Fibroblast of lung (primary cell): ENCODE measurements around the gene CORIN. TPM values are rescaled to one million over a fixed set of nuclear protein-coding genes. Genes with fewer than 3 reads are reported as not detected.

Source experiments
- DNase-seq, 2 donors: peaks; one replicate each; pipeline versions ENCODE4 v3.0.0 to v3.0.0-alpha.2; 2010; ENCODE audit warnings: low read depth in 2 of 2
- H2AFZ ChIP-seq: 2 replicates; pipeline ENCODE4 v1.5.1; 2012; ENCODE audit warnings: low read length, control low read depth, inconsistent platforms
- H3K27ac ChIP-seq: 2 replicates; pipeline ENCODE4 v1.5.1; 2011; ENCODE audit warnings: low read length, control low read depth; ENCODE audit not compliant: insufficient read depth
- H3K27me3 ChIP-seq: 2 replicates; pipeline ENCODE4 v1.5.1; 2011; ENCODE audit warnings: mild to moderate bottlenecking, low read length; ENCODE audit not compliant: control insufficient read depth, insufficient read depth
- H3K36me3 ChIP-seq: 2 replicates; pipeline ENCODE4 v1.5.1; 2011; ENCODE audit warnings: low read length; ENCODE audit not compliant: control insufficient read depth, insufficient read depth
- H3K4me1 ChIP-seq: 2 replicates; pipeline ENCODE4 v1.5.1; 2011; ENCODE audit warnings: low read length; ENCODE audit not compliant: control insufficient read depth, insufficient read depth; ENCODE audit errors: extremely low read depth
- H3K4me2 ChIP-seq: 2 replicates; pipeline ENCODE4 v1.5.1; 2011; ENCODE audit warnings: low read length, control low read depth; ENCODE audit not compliant: insufficient read depth; ENCODE audit errors: extremely low read depth
- H3K4me3 ChIP-seq, 4 experiments: fragments of 200-600 bp in 1 of 4; sonication (generic) in 1 of 4; replicated peaks in 1 of 4; 2 replicates each; pipeline ENCODE4 v1.5.1; 2011 to 2016; ENCODE audit warnings: low read length in 4 of 4, low read depth in 3 of 4, mild to moderate bottlenecking in 3 of 4, control low read depth in 2 of 4, inconsistent platforms in 1 of 4, mixed read lengths in 1 of 4; ENCODE audit not compliant: insufficient read depth in 1 of 4; ENCODE audit errors: control extremely low read depth in 1 of 4
- H3K79me2 ChIP-seq: 2 replicates; pipeline ENCODE4 v1.5.1; 2012; ENCODE audit warnings: mild to moderate bottlenecking, low read length, inconsistent platforms; ENCODE audit not compliant: control insufficient read depth, insufficient read depth
- H3K9ac ChIP-seq: 2 replicates; pipeline ENCODE4 v1.5.1; 2011; ENCODE audit warnings: mild to moderate bottlenecking, low read length, control low read depth; ENCODE audit not compliant: insufficient read depth
- H3K9me3 ChIP-seq: 2 replicates; pipeline ENCODE4 v1.5.1; 2012; ENCODE audit warnings: low read depth, low read length; ENCODE audit not compliant: control insufficient read depth, insufficient read depth
- H4K20me1 ChIP-seq: 2 replicates; pipeline ENCODE4 v1.5.1; 2011; ENCODE audit warnings: low read length; ENCODE audit not compliant: control insufficient read depth, insufficient read depth; ENCODE audit errors: extremely low read depth
- EZH2 ChIP-seq: IDR thresholded peaks from 2 replicates; pipeline ENCODE4 v1.5.1; 2012; ENCODE audit warnings: low read length, control low read depth, mild to moderate bottlenecking; ENCODE audit errors: missing control alignments
- polyA plus RNA-seq, 2 donors: library from polyadenylated mRNA; depleted of rRNA in 1 of 2; stranded (reverse) in 1 of 2; unstranded in 1 of 2; fragments of >200 nt; gene quantifications; 2 replicates each; pipeline ENCODE4 v1.2.1, GENCODE V29; 2011 to 2012; ENCODE audit warnings: missing spikeins in 1 of 2
- total RNA-seq: library from RNA; depleted of rRNA; stranded (reverse); fragments of >200 nt; gene quantifications from 2 replicates; pipeline ENCODE4 v1.2.1, GENCODE V29; 2014
- TF ChIP-seq, protein P1 (sequence below), 2 donors: IDR thresholded peaks in 1 of 2; conservative IDR thresholded peaks in 1 of 2; 1 replicate in 1 of 2; 2 replicates in 1 of 2; pipeline ENCODE4 v1.5.1; 2011 to 2012; ENCODE audit warnings: low read length in 2 of 2, control low read depth in 1 of 2, inconsistent platforms in 1 of 2, low read depth in 1 of 2, mild to moderate bottlenecking in 1 of 2

CORIN gene
- total and polyA plus RNA-seq, 2 donors (not counting 1 experiment from before 2014, with no cell fraction given), result 1.5 to 22.2 TPM

- Histone ChIP-seq H3K4me3 (no peak overlapping the region), H3K79me2 (no peaks in the 10 kb centered on the region), H3K27me3 (no peaks in the 10 kb centered on the region), H3K9ac (no peak overlapping the region), H3K27ac (no peak overlapping the region), H3K36me3 (no peaks in the 10 kb centered on the region), H4K20me1 (no peaks in the 10 kb centered on the region), H3K4me1 (no peaks in the 10 kb centered on the region), H3K4me2 (no peak overlapping the region), H2AFZ (no peak overlapping the region), H3K9me3 (no peaks in the 10 kb centered on the region)
- no peak for DNase-seq
- TF ChIP-seq EZH2, result no peak
- TF ChIP-seq, protein P1, sequence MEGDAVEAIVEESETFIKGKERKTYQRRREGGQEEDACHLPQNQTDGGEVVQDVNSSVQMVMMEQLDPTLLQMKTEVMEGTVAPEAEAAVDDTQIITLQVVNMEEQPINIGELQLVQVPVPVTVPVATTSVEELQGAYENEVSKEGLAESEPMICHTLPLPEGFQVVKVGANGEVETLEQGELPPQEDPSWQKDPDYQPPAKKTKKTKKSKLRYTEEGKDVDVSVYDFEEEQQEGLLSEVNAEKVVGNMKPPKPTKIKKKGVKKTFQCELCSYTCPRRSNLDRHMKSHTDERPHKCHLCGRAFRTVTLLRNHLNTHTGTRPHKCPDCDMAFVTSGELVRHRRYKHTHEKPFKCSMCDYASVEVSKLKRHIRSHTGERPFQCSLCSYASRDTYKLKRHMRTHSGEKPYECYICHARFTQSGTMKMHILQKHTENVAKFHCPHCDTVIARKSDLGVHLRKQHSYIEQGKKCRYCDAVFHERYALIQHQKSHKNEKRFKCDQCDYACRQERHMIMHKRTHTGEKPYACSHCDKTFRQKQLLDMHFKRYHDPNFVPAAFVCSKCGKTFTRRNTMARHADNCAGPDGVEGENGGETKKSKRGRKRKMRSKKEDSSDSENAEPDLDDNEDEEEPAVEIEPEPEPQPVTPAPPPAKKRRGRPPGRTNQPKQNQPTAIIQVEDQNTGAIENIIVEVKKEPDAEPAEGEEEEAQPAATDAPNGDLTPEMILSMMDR (conservative IDR thresholded peaks at IDR 0.05 in 1 of 2, IDR thresholded peaks at IDR 0.05 in 1 of 2; ENCODE audit: low read depth in 1 of 2, low read length in 2 of 2), result no peak
Measured at GRCh38 chr4:47791965-47792364, 45.9 kb downstream of the CORIN start.

GRCh38 chr4:47790105-47790504 is 47.8 kb downstream of the CORIN start:
- Histone ChIP-seq H3K79me2 (no peaks in the 10 kb centered on the region), H3K27me3 (no peaks in the 10 kb centered on the region), H4K20me1 (no peaks in the 10 kb centered on the region), H2AFZ (no peak overlapping the region), H3K9me3 (no peaks in the 10 kb centered on the region), H3K4me3 (no peak overlapping the region), H3K4me2 (no peak overlapping the region), H3K4me1 (no peaks in the 10 kb centered on the region), H3K27ac (no peak overlapping the region), H3K36me3 (no peaks in the 10 kb centered on the region), H3K9ac (no peak overlapping the region)
- DNase-seq, result no peak
- no peak for TF ChIP-seq EZH2
- TF ChIP-seq, protein P1 (conservative IDR thresholded peaks at IDR 0.05 in 1 of 2, IDR thresholded peaks at IDR 0.05 in 1 of 2; ENCODE audit: low read depth in 1 of 2, low read length in 2 of 2), result no peak

GRCh38 chr4:47788126-47788525 is 49.7 kb downstream of the CORIN start:
- H3K27me3 ChIP-seq, result no peaks in the 10 kb centered on the region
- H3K36me3 ChIP-seq, result no peaks in the 10 kb centered on the region
- H3K4me1 ChIP-seq, result no peaks in the 10 kb centered on the region
- H3K79me2 ChIP-seq, result no peaks in the 10 kb centered on the region
- H3K9ac ChIP-seq, result no peak overlapping the region
- no peak for DNase-seq
- no peaks in the 10 kb centered on the region for H4K20me1 ChIP-seq
- no peaks in the 10 kb centered on the region for H3K9me3 ChIP-seq
- TF ChIP-seq, protein P1 (conservative IDR thresholded peaks at IDR 0.05 in 1 of 2, IDR thresholded peaks at IDR 0.05 in 1 of 2; ENCODE audit: low read depth in 1 of 2, low read length in 2 of 2), result no peak
- no peak for TF ChIP-seq EZH2
- no peak overlapping the region for H3K4me2 ChIP-seq
- H3K4me3 ChIP-seq, result no peak overlapping the region
- no peak overlapping the region for H3K27ac ChIP-seq
- H2AFZ ChIP-seq, result no peak overlapping the region
